ENCODE measurements around the gene TBC1D30. TPM values are rescaled to one million over a fixed set of nuclear protein-coding genes. Genes with fewer than 3 reads are reported as not detected.

The TBC1D30 gene
- total RNA-seq, 6 experiments from 2014 or later = 1.1 to 2.7 (median 1.3) TPM

GRCh38 chr12:64819816-64820402 is 4.5 kb upstream of the TBC1D30 start:
- ATAC-seq = no peak
- Histone ChIP-seq H3K27me3 (peaks cover 0 to under 1% of the 10 kb centered on the region in 2 donors), H3K36me3 (no peaks in the 10 kb centered on the region), H3K27ac (no peak overlapping the region), H3K9me3 (no peaks in the 10 kb centered on the region), H3K4me1 (peaks cover 0 to 9% (median 0%) of the 10 kb centered on the region in 4 donors), H3K4me3 (no peak overlapping the region)
- intact Hi-C loops (cut with DNase I) = no loop called here
- no peak for DNase-seq
- TF ChIP-seq POLR2A (IDR thresholded peaks at IDR 0.05) = no peak
- 67% methylated on average over 3 of the region's 5 CpGs for WGBS (ENCODE audit: insufficient coverage, low coverage, low lambda C conversion rate, missing lambda C conversion rate)

- no peaks in the 10 kb centered on the region for H3K36me3 ChIP-seq
- ATAC-seq = no peak
- H3K9me3 ChIP-seq = no peaks in the 10 kb centered on the region
- no peak for DNase-seq
- peaks cover 0 to 6% of the 10 kb centered on the region in 2 donors for H3K27me3 ChIP-seq
- H3K27ac ChIP-seq = no peak overlapping the region
- H3K4me1 ChIP-seq = peaks cover 0 to 10% (median 0%) of the 10 kb centered on the region in 4 donors
- intact Hi-C loops (cut with DNase I) = no loop called here
- WGBS (ENCODE audit: insufficient coverage, low coverage, low lambda C conversion rate, missing lambda C conversion rate) = 53% methylated on average over 3 of the region's 3 CpGs
- TF ChIP-seq, protein P1, sequence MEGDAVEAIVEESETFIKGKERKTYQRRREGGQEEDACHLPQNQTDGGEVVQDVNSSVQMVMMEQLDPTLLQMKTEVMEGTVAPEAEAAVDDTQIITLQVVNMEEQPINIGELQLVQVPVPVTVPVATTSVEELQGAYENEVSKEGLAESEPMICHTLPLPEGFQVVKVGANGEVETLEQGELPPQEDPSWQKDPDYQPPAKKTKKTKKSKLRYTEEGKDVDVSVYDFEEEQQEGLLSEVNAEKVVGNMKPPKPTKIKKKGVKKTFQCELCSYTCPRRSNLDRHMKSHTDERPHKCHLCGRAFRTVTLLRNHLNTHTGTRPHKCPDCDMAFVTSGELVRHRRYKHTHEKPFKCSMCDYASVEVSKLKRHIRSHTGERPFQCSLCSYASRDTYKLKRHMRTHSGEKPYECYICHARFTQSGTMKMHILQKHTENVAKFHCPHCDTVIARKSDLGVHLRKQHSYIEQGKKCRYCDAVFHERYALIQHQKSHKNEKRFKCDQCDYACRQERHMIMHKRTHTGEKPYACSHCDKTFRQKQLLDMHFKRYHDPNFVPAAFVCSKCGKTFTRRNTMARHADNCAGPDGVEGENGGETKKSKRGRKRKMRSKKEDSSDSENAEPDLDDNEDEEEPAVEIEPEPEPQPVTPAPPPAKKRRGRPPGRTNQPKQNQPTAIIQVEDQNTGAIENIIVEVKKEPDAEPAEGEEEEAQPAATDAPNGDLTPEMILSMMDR (IDR thresholded peaks at IDR 0.05) = no peak
- TF ChIP-seq POLR2A (IDR thresholded peaks at IDR 0.05) = no peak
- H3K4me3 ChIP-seq = no peak overlapping the region
Measured at GRCh38 chr12:64820593-64820992, 3.9 kb upstream of the TBC1D30 start.

GRCh38 chr12:64821116-64821630 is 3.3 kb upstream of the TBC1D30 start:
- Histone ChIP-seq H3K36me3 (no peaks in the 10 kb centered on the region), H3K4me3 (no peak overlapping the region), H3K27me3 (peaks cover 0 to 7% of the 10 kb centered on the region in 2 donors), H3K4me1 (peaks cover 0 to 10% (median 0%) of the 10 kb centered on the region in 4 donors), H3K9me3 (no peaks in the 10 kb centered on the region), H3K27ac (no peak overlapping the region)
- TF ChIP-seq, protein P1 (IDR thresholded peaks at IDR 0.05) = no peak
- TF ChIP-seq POLR2A (IDR thresholded peaks at IDR 0.05) = no peak
- no peak for ATAC-seq
- WGBS (ENCODE audit: insufficient coverage, low coverage, low lambda C conversion rate, missing lambda C conversion rate) = 39% methylated on average over 4 of the region's 5 CpGs
- DNase-seq = no peak
- intact Hi-C loops (cut with DNase I) = no loop called here

- no peaks in the 10 kb centered on the region for H3K9me3 ChIP-seq
- DNase-seq (no peak), ATAC-seq (no peak)
- H3K27ac ChIP-seq = no peak overlapping the region
- TF ChIP-seq, protein P1 (IDR thresholded peaks at IDR 0.05) = no peak
- no peak for TF ChIP-seq POLR2A (IDR thresholded peaks at IDR 0.05)
- H3K4me1 ChIP-seq = peaks cover 0 to 10% (median 0%) of the 10 kb centered on the region in 4 donors
- no peaks in the 10 kb centered on the region for H3K36me3 ChIP-seq
- 3% methylated on average over 16 of the region's 16 CpGs for WGBS (ENCODE audit: insufficient coverage, low coverage, low lambda C conversion rate, missing lambda C conversion rate)
- peaks cover 0 to 7% of the 10 kb centered on the region in 2 donors for H3K27me3 ChIP-seq
- H3K4me3 ChIP-seq = peak overlapping the region; percentile 11 to 36 (median 15)
- intact Hi-C loops (cut with DNase I) = no loop called here
Measured at GRCh38 chr12:64824130-64824499, 332 bp upstream of the TBC1D30 start.

DNA sequence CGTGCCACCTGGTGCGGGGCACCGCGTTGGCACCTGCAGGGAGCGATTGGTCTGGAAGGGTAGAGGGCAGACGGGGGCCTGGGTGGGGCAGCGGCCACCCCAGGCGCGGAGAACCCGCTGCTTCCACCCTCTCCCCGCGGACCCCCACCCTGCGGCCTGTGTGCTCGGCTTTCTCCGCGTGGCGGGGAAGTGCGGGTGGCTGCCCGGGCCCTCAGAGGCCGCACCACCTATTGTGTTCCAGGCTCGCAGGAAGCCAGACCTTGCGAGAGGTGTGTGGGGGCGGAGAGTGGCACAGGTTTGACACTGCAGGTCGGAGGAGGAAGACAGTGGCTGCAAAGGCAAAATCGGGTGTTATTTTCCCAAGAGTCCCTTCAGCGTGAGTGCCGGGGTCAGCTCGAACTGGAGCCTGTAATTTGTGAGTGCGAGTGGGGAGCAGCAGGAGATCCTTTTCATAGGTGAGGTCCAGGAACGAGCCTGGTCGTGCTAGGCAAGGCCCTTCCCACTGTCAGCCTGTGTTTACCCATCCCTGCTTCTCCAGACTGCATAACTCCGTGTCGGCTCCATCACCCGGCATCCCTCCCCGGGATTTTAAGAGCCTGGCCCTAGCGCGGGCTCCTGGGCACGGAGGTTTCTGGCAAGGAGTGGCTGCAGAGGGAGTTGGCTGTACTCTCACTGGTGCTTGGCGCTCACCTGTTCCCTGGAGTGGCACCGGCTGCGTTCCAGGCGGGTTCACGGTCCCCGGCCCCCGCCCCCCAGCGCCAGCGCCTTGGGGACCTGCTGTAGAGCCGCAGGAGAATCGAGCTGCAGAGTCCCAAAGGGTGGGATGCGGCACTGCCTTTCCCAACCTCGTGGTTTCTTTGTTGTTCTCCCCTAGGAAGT is 935 bp downstream of the TBC1D30 start:
- H3K9me3 ChIP-seq = no peaks in the 10 kb centered on the region
- H3K36me3 ChIP-seq = no peaks in the 10 kb centered on the region
- H3K4me1 ChIP-seq = peaks cover 0 to 10% (median 0%) of the 10 kb centered on the region in 4 donors
- peaks cover 0 to 7% of the 10 kb centered on the region in 2 donors for H3K27me3 ChIP-seq
- WGBS (ENCODE audit: insufficient coverage, low coverage, low lambda C conversion rate, missing lambda C conversion rate) = 2% methylated on average over 11 of the region's 51 CpGs
- no peak overlapping the region for H3K4me3 ChIP-seq
- TF ChIP-seq POLR2A (IDR thresholded peaks at IDR 0.05) = no peak
- TF ChIP-seq, protein P1 (IDR thresholded peaks at IDR 0.05) = no peak
- H3K27ac ChIP-seq = no peak overlapping the region
- peak in 2 of 4 donors; percentile 7 to 28 for ATAC-seq
- DNase-seq = no peak
- intact Hi-C loops (cut with DNase I) = no loop called here
